HUES48 (cell line): ENCODE data around the gene SFTA2.
"Not testable (repeated sequence)": the region's sequence is repeated elsewhere in the genome, so short reads cannot be mapped to it uniquely, and the experiment has no call there.

Source experiments
- H3K27ac ChIP-seq: one replicate; pipeline ENCODE4 v1.7.0; 2013; ENCODE audit warnings: low read depth, low read length, inconsistent platforms
- H3K27me3 ChIP-seq: 2 replicates; pipeline ENCODE4 v1.6.1; 2013; ENCODE audit warnings: mild to moderate bottlenecking, low read length; ENCODE audit not compliant: control insufficient read depth, insufficient read depth
- H3K36me3 ChIP-seq: 2 replicates; pipeline ENCODE4 v1.6.1; 2013; ENCODE audit warnings: low read length; ENCODE audit not compliant: control insufficient read depth, insufficient read depth
- H3K4me1 ChIP-seq: 2 replicates; pipeline ENCODE4 v1.6.1; 2013; ENCODE audit warnings: mild to moderate bottlenecking, low read length; ENCODE audit not compliant: control insufficient read depth, insufficient read depth
- H3K4me3 ChIP-seq: 2 replicates; pipeline ENCODE4 v1.5.1; 2013; ENCODE audit warnings: mild to moderate bottlenecking, low read depth, low read length
- H3K9ac ChIP-seq: 2 replicates; pipeline ENCODE4 v1.6.1; 2013; ENCODE audit warnings: mild to moderate bottlenecking, low read depth, low read length, moderate library complexity
- H3K9me3 ChIP-seq: 2 replicates; pipeline ENCODE4 v1.6.1; 2013; ENCODE audit warnings: low read length; ENCODE audit not compliant: control insufficient read depth, insufficient read depth

The SFTA2 gene

GRCh38 chr6:30942338-30943060 lies 10.5 kb upstream of the SFTA2 start:
- H3K4me3 ChIP-seq: no peak overlapping the region
- peaks cover 11% of the 10 kb centered on the region for H3K4me1 ChIP-seq
- H3K9me3 ChIP-seq: no peaks in the 10 kb centered on the region
- no peaks in the 10 kb centered on the region for H3K27me3 ChIP-seq
- no peaks in the 10 kb centered on the region for H3K36me3 ChIP-seq
- no peak overlapping the region; the same call in 1 of the 2 replicates for H3K9ac ChIP-seq
- H3K27ac ChIP-seq: no peak overlapping the region

- no peaks in the 10 kb centered on the region for H3K27me3 ChIP-seq
- H3K4me3 ChIP-seq: no peak within 1 kb of the TSS
- no peaks in the 10 kb centered on the region for H3K36me3 ChIP-seq
- peaks cover 11% of the 10 kb centered on the region for H3K4me1 ChIP-seq
- H3K9me3 ChIP-seq: no peaks in the 10 kb centered on the region
- no peak within 1 kb of the TSS for H3K9ac ChIP-seq
- no peak within 1 kb of the TSS for H3K27ac ChIP-seq
These were observed 8.5 kb upstream of the SFTA2 start, which contains the start of gene MUCL3 for GRCh38 chr6:30940361-30940986. TSS of gene MUCL3 (plus strand) at chr6:30940973. CDS start at chr6:30941000, 27 bp downstream.

- Histone ChIP-seq H3K4me3 (no peak overlapping the region), H3K4me1 (peaks cover 11% of the 10 kb centered on the region), H3K36me3 (no peaks in the 10 kb centered on the region), H3K27ac (no peak overlapping the region), H3K9ac (no peak overlapping the region), H3K9me3 (no peaks in the 10 kb centered on the region), H3K27me3 (no peaks in the 10 kb centered on the region)
These were observed 7.5 kb upstream of the SFTA2 start for GRCh38 chr6:30939473-30939872.

- Histone ChIP-seq H3K36me3 (no peaks in the 10 kb centered on the region), H3K9ac (no peak overlapping the region), H3K4me1 (peaks cover 11% of the 10 kb centered on the region), H3K27me3 (no peaks in the 10 kb centered on the region), H3K27ac (no peak overlapping the region), H3K4me3 (no peak overlapping the region), H3K9me3 (no peaks in the 10 kb centered on the region)
These were observed 6.8 kb upstream of the SFTA2 start for GRCh38 chr6:30938730-30939129.

GRCh38 chr6:30937265-30937664 lies 5.3 kb upstream of the SFTA2 start:
- no peaks in the 10 kb centered on the region for H3K36me3 ChIP-seq
- no peak overlapping the region for H3K27ac ChIP-seq
- no peaks in the 10 kb centered on the region for H3K27me3 ChIP-seq
- H3K9ac ChIP-seq: no peak overlapping the region
- H3K9me3 ChIP-seq: no peaks in the 10 kb centered on the region
- peaks cover 5% of the 10 kb centered on the region for H3K4me1 ChIP-seq
- no peak overlapping the region for H3K4me3 ChIP-seq

- Histone ChIP-seq H3K9ac (no peak overlapping the region), H3K9me3 (no peaks in the 10 kb centered on the region), H3K36me3 (no peaks in the 10 kb centered on the region), H3K4me1 (no peaks in the 10 kb centered on the region), H3K4me3 (no peak overlapping the region), H3K27ac (no peak overlapping the region), H3K27me3 (no peaks in the 10 kb centered on the region)
These were observed 3.0 kb upstream of the SFTA2 start for GRCh38 chr6:30935018-30935417.

- Histone ChIP-seq H3K9me3 (peaks cover 3% of the 10 kb centered on the region; the same call in 1 of the 2 replicates), H3K4me1 (no peaks in the 10 kb centered on the region), H3K4me3 (no peak overlapping the region), H3K36me3 (no peaks in the 10 kb centered on the region), H3K27me3 (no peaks in the 10 kb centered on the region), H3K9ac (no peak overlapping the region), H3K27ac (no peak overlapping the region)
These were observed 845 bp upstream of the SFTA2 start for GRCh38 chr6:30932665-30933365.

- H3K27me3 ChIP-seq: no peaks in the 10 kb centered on the region
- peaks cover 9% of the 10 kb centered on the region for H3K36me3 ChIP-seq
- no peak overlapping the region for H3K27ac ChIP-seq
- no peak overlapping the region for H3K9ac ChIP-seq
- H3K4me1 ChIP-seq: no peaks in the 10 kb centered on the region
- H3K9me3 ChIP-seq: peaks cover 3% of the 10 kb centered on the region; the same call in 1 of the 2 replicates
- H3K4me3 ChIP-seq: no peak overlapping the region
These were observed 698 bp downstream of the SFTA2 start for GRCh38 chr6:30931272-30931671.

- H3K27me3 ChIP-seq: no peaks in the 10 kb centered on the region
- H3K4me1 ChIP-seq: no peaks in the 10 kb centered on the region
- no peak overlapping the region for H3K4me3 ChIP-seq
- H3K27ac ChIP-seq: no peak overlapping the region
- H3K36me3 ChIP-seq: peaks cover 17% of the 10 kb centered on the region
- peaks cover 3% of the 10 kb centered on the region; the same call in 1 of the 2 replicates for H3K9me3 ChIP-seq
- H3K9ac ChIP-seq: no peak overlapping the region
These were observed 1.5 kb downstream of the SFTA2 start for GRCh38 chr6:30930506-30930905.

- H3K27ac ChIP-seq: no peak overlapping the region
- no peaks in the 10 kb centered on the region for H3K4me1 ChIP-seq
- H3K9me3 ChIP-seq: peaks cover 3% of the 10 kb centered on the region; the same call in 1 of the 2 replicates
- no peak overlapping the region for H3K4me3 ChIP-seq
- H3K9ac ChIP-seq: no peak overlapping the region
- no peaks in the 10 kb centered on the region for H3K27me3 ChIP-seq
- peaks cover 29% of the 10 kb centered on the region for H3K36me3 ChIP-seq
These were observed 3.3 kb downstream of the SFTA2 start for GRCh38 chr6:30928677-30929076.

- not testable (repeated sequence) for H3K4me3 ChIP-seq, H3K27ac ChIP-seq, H3K9ac ChIP-seq, H3K27me3 ChIP-seq, H3K4me1 ChIP-seq, H3K9me3 ChIP-seq
- peaks cover 45% of the 10 kb centered on the region for H3K36me3 ChIP-seq
These were observed 4.9 kb downstream of the SFTA2 start for GRCh38 chr6:30927080-30927479.
